ENCODE results near the gene AWAT1. TPM values are rescaled to one million over a fixed set of nuclear protein-coding genes. Genes with fewer than 3 reads are reported as not detected.
A peak's percentile ranks its signal among the peaks of the same experiment; 100 is the strongest.

Gene AWAT1
- total and polyA plus RNA-seq, 4 experiments from 2014 or later, result not detected

GRCh38 chrX:70252491-70252890, 18.0 kb downstream of the AWAT1 start:
- no peak overlapping the region for H3K27ac ChIP-seq (ENCODE audit: low read depth, low read length)
- DNase-seq, result no peak
- H3K4me3 Mint-ChIP-seq, result no peak overlapping the region
- intact Hi-C loops (cut with micrococcal nuclease), result no loop called here
- no peaks in the 10 kb centered on the region for H3K4me1 Mint-ChIP-seq
- no peak overlapping the region for H3K27ac Mint-ChIP-seq
- H3K27me3 ChIP-seq (ENCODE audit: insufficient read depth, low read length), result no peaks in the 10 kb centered on the region
- no peaks in the 10 kb centered on the region for H3K9me3 Mint-ChIP-seq
- H3K9me3 ChIP-seq (ENCODE audit: control insufficient read depth in 1 of 2, low read length in 2 of 2), result no peaks in the 10 kb centered on the region
- no peak overlapping the region for H3K4me3 ChIP-seq (ENCODE audit: low read length in 2 of 2)
- no peaks in the 10 kb centered on the region for H3K36me3 ChIP-seq (ENCODE audit: insufficient read depth, low read length)
- CTCF ChIA-PET (ENCODE audit: partially characterized antibody), result no interaction called here
- no peaks in the 10 kb centered on the region for H3K4me1 ChIP-seq (ENCODE audit: insufficient read depth, low read length)
- POLR2A ChIA-PET (ENCODE audit: partially characterized antibody), result no interaction called here
- no peaks in the 10 kb centered on the region for H3K27me3 Mint-ChIP-seq
- H3K36me3 Mint-ChIP-seq, result peaks cover 0 to 4% of the 10 kb centered on the region in 2 donors

- no peaks in the 10 kb centered on the region for H3K4me1 ChIP-seq (ENCODE audit: insufficient read depth, low read length)
- Mint-ChIP-seq H3K36me3 (peaks cover 0 to 4% of the 10 kb centered on the region in 2 donors), H3K4me1 (no peaks in the 10 kb centered on the region), H3K27me3 (no peaks in the 10 kb centered on the region), H3K27ac (no peak overlapping the region), H3K4me3 (no peak overlapping the region), H3K9me3 (no peaks in the 10 kb centered on the region)
- ChIA-PET CTCF (ENCODE audit: partially characterized antibody) (no interaction called here), POLR2A (ENCODE audit: partially characterized antibody) (no interaction called here)
- H3K36me3 ChIP-seq (ENCODE audit: insufficient read depth, low read length), result no peaks in the 10 kb centered on the region
- H3K4me3 ChIP-seq (ENCODE audit: low read length in 2 of 2), result no peak overlapping the region
- no peaks in the 10 kb centered on the region for H3K27me3 ChIP-seq (ENCODE audit: insufficient read depth, low read length)
- H3K27ac ChIP-seq (ENCODE audit: low read depth, low read length), result no peak overlapping the region
- no peak for DNase-seq
- intact Hi-C loops (cut with micrococcal nuclease), result no loop called here
- H3K9me3 ChIP-seq (ENCODE audit: control insufficient read depth in 1 of 2, low read length in 2 of 2), result no peaks in the 10 kb centered on the region
Measured at GRCh38 chrX:70253377-70254062, 19.1 kb downstream of the AWAT1 start.

- intact Hi-C loops (cut with micrococcal nuclease), result no loop called here
- no peak overlapping the region for H3K27ac Mint-ChIP-seq
- no peaks in the 10 kb centered on the region for H3K27me3 Mint-ChIP-seq
- H3K36me3 Mint-ChIP-seq, result peaks cover 1 to 4% of the 10 kb centered on the region in 2 donors
- POLR2A ChIA-PET (ENCODE audit: partially characterized antibody), result no interaction called here
- H3K36me3 ChIP-seq (ENCODE audit: insufficient read depth, low read length), result no peaks in the 10 kb centered on the region
- no peaks in the 10 kb centered on the region for H3K4me1 ChIP-seq (ENCODE audit: insufficient read depth, low read length)
- no peaks in the 10 kb centered on the region for H3K27me3 ChIP-seq (ENCODE audit: insufficient read depth, low read length)
- DNase-seq, result no peak
- CTCF ChIA-PET (ENCODE audit: partially characterized antibody), result no interaction called here
- H3K4me3 ChIP-seq (ENCODE audit: low read length in 2 of 2), result no peak overlapping the region
- no peak overlapping the region for H3K4me3 Mint-ChIP-seq
- H3K27ac ChIP-seq (ENCODE audit: low read depth, low read length), result no peak overlapping the region
- H3K9me3 Mint-ChIP-seq, result no peaks in the 10 kb centered on the region
- no peaks in the 10 kb centered on the region for H3K9me3 ChIP-seq (ENCODE audit: control insufficient read depth in 1 of 2, low read length in 2 of 2)
- H3K4me1 Mint-ChIP-seq, result no peaks in the 10 kb centered on the region
Measured at GRCh38 chrX:70254063-70254400, 19.6 kb downstream of the AWAT1 start.

- H3K27me3 ChIP-seq (ENCODE audit: insufficient read depth, low read length), result no peaks in the 10 kb centered on the region
- H3K36me3 ChIP-seq (ENCODE audit: insufficient read depth, low read length), result no peaks in the 10 kb centered on the region
- ChIA-PET CTCF (ENCODE audit: partially characterized antibody) (no interaction called here), POLR2A (ENCODE audit: partially characterized antibody) (no interaction called here)
- no peaks in the 10 kb centered on the region for H3K9me3 ChIP-seq (ENCODE audit: control insufficient read depth in 1 of 2, low read length in 2 of 2)
- H3K4me1 ChIP-seq (ENCODE audit: insufficient read depth, low read length), result no peaks in the 10 kb centered on the region
- peaks cover 1 to 4% of the 10 kb centered on the region in 2 donors for H3K36me3 Mint-ChIP-seq
- H3K27ac ChIP-seq (ENCODE audit: low read depth, low read length), result no peak overlapping the region
- intact Hi-C loops (cut with micrococcal nuclease), result no loop called here
- H3K9me3 Mint-ChIP-seq, result no peaks in the 10 kb centered on the region
- H3K4me3 Mint-ChIP-seq, result peak overlapping the region in 1 of 8 donors; percentile 57
- no peak for DNase-seq
- H3K4me1 Mint-ChIP-seq, result no peaks in the 10 kb centered on the region
- H3K27me3 Mint-ChIP-seq, result no peaks in the 10 kb centered on the region
- H3K27ac Mint-ChIP-seq, result no peak overlapping the region
- no peak overlapping the region for H3K4me3 ChIP-seq (ENCODE audit: low read length in 2 of 2)
Measured at GRCh38 chrX:70254909-70255308, 20.5 kb downstream of the AWAT1 start.

- no peaks in the 10 kb centered on the region for H3K36me3 ChIP-seq (ENCODE audit: insufficient read depth, low read length)
- POLR2A ChIA-PET (ENCODE audit: partially characterized antibody), result no interaction called here
- H3K9me3 ChIP-seq (ENCODE audit: control insufficient read depth in 1 of 2, low read length in 2 of 2), result no peaks in the 10 kb centered on the region
- H3K36me3 Mint-ChIP-seq, result peaks cover 1 to 4% of the 10 kb centered on the region in 2 donors
- no peak overlapping the region for H3K4me3 ChIP-seq (ENCODE audit: low read length in 2 of 2)
- H3K4me1 Mint-ChIP-seq, result no peaks in the 10 kb centered on the region
- H3K27me3 Mint-ChIP-seq, result no peaks in the 10 kb centered on the region
- DNase-seq, result no peak
- no peaks in the 10 kb centered on the region for H3K27me3 ChIP-seq (ENCODE audit: insufficient read depth, low read length)
- no peak overlapping the region for H3K27ac ChIP-seq (ENCODE audit: low read depth, low read length)
- H3K9me3 Mint-ChIP-seq, result no peaks in the 10 kb centered on the region
- H3K4me1 ChIP-seq (ENCODE audit: insufficient read depth, low read length), result no peaks in the 10 kb centered on the region
- intact Hi-C loops (cut with micrococcal nuclease), result no loop called here
- no peak overlapping the region for H3K4me3 Mint-ChIP-seq
- H3K27ac Mint-ChIP-seq, result no peak overlapping the region
- CTCF ChIA-PET (ENCODE audit: partially characterized antibody), result no interaction called here
Measured at GRCh38 chrX:70255452-70255851, 21.0 kb downstream of the AWAT1 start.

GRCh38 chrX:70257423-70258288, 23.2 kb downstream of the AWAT1 start:
- Histone ChIP-seq H3K4me1 (ENCODE audit: insufficient read depth, low read length) (no peaks in the 10 kb centered on the region), H3K4me3 (ENCODE audit: low read length in 2 of 2) (no peak overlapping the region), H3K36me3 (ENCODE audit: insufficient read depth, low read length) (no peaks in the 10 kb centered on the region), H3K9me3 (ENCODE audit: control insufficient read depth in 1 of 2, low read length in 2 of 2) (no peaks in the 10 kb centered on the region), H3K27ac (ENCODE audit: low read depth, low read length) (no peak overlapping the region), H3K27me3 (ENCODE audit: insufficient read depth, low read length) (no peaks in the 10 kb centered on the region)
- no peak overlapping the region for H3K4me3 Mint-ChIP-seq
- H3K27ac Mint-ChIP-seq, result peak overlapping the region in 1 of 7 donors; percentile 29
- DNase-seq, result no peak
- ChIA-PET POLR2A (ENCODE audit: partially characterized antibody) (no interaction called here), CTCF (ENCODE audit: partially characterized antibody) (no interaction called here)
- intact Hi-C loops (cut with micrococcal nuclease), result no loop called here
- no peaks in the 10 kb centered on the region for H3K27me3 Mint-ChIP-seq
- peaks cover 1 to 4% of the 10 kb centered on the region in 2 donors for H3K36me3 Mint-ChIP-seq
- peaks cover 0 to 2% (median 0%) of the 10 kb centered on the region in 8 donors for H3K9me3 Mint-ChIP-seq
- H3K4me1 Mint-ChIP-seq, result no peaks in the 10 kb centered on the region

- intact Hi-C loops (cut with micrococcal nuclease), result no loop called here
- H3K4me1 Mint-ChIP-seq, result no peaks in the 10 kb centered on the region
- H3K4me3 Mint-ChIP-seq, result no peak within 1 kb of the TSS
- Histone ChIP-seq H3K4me1 (ENCODE audit: insufficient read depth, low read length) (no peaks in the 10 kb centered on the region), H3K27me3 (ENCODE audit: insufficient read depth, low read length) (no peaks in the 10 kb centered on the region), H3K27ac (ENCODE audit: low read depth, low read length) (no peak within 1 kb of the TSS), H3K9me3 (ENCODE audit: control insufficient read depth in 1 of 2, low read length in 2 of 2) (no peaks in the 10 kb centered on the region), H3K36me3 (ENCODE audit: insufficient read depth, low read length) (no peaks in the 10 kb centered on the region), H3K4me3 (ENCODE audit: low read length in 2 of 2) (no peak within 1 kb of the TSS)
- ChIA-PET CTCF (ENCODE audit: partially characterized antibody) (no interaction called here), POLR2A (ENCODE audit: partially characterized antibody) (no interaction called here)
- peaks cover 0 to 1% of the 10 kb centered on the region in 2 donors for H3K36me3 Mint-ChIP-seq
- H3K9me3 Mint-ChIP-seq, result peaks cover 0 to 2% (median 0%) of the 10 kb centered on the region in 8 donors
- DNase-seq, result no peak
- no peak within 1 kb of the TSS for H3K27ac Mint-ChIP-seq
- no peaks in the 10 kb centered on the region for H3K27me3 Mint-ChIP-seq
Measured at GRCh38 chrX:70260104-70260503, 25.6 kb downstream of the AWAT1 start, which contains the start of gene P2RY4. P2RY4 (minus strand) TSS chrX:70260204; CDS start chrX:70259624, 580 bp downstream.

Measured in CD4-positive, alpha-beta memory T cell (primary cell).